Retina (tissue), 1 donor: ENCODE measurements around the gene KCNJ2.

Source experiments
- DNase-seq: peaks from one replicate; pipeline ENCODE4 v3.0.0-alpha.2; 2016

The KCNJ2 gene

DNA sequence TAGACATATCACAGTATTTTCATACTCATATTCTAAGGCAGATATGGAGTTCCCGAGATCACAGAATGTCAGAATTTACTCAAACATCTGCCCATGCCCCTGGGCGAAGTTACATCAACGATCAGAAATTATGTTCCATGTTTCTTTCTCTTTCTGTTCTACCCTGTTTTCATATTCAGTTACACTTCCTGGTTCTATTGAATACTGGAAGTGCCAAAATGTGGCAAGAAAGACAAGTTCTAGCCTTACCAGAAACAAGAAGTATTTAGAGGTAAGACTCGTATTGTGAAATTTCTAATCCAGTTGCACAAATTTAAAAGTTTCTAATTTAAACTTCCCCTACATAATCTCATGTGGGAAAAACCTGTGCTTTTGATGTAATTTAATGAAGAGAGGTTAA, 36.1 kb downstream of the KCNJ2 start:
- DNase-seq: no peak

DNA sequence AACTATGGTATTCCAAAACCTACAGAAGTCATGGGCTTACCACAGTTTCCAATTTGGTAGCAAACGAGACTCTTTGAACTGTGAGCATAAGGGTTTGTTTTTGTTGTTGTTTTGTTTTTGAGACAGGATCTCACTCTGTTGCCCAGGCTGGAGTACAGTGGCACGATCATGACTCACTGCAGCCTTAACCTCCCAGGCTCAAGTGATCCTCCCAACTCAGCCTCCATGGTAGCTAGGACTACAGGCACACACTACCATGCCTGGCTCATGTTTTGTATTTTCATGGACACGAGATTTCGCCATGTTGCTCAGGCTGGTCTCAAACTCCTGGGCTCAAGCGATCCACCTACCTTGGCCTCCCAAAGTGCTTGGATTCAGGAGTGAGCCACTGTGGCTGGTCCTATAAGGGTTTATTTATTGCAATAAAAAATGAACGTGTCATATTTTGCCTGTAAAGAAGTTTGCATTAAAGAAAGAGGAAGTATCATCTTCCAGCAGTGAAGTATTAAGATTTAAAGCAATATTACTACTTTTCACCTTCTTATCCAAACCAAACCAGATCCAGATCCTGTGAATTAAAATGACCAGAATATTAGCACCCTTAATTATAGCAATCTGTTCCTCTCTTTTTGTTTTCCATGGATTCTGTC, 37.2 kb downstream of the KCNJ2 start:
- DNase-seq: no peak

DNA sequence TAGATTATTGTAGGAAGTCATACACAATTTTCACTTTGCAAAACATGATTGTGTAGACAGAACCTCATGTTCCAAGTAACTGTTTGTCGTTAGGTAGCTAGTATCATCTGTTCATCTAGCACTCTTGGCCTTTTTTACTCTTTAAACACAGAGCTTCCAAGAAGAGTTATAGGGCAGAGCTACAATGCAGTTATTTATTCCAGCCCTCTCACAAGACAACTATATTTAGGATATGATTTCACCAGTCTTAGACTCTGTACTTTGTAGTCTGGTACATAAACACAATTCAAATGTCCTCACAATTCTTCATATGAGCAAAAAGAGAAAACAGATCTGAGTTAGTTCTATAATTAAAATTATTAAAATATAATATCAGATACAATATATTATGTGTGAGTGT, 37.9 kb downstream of the KCNJ2 start:
- no peak for DNase-seq

DNA sequence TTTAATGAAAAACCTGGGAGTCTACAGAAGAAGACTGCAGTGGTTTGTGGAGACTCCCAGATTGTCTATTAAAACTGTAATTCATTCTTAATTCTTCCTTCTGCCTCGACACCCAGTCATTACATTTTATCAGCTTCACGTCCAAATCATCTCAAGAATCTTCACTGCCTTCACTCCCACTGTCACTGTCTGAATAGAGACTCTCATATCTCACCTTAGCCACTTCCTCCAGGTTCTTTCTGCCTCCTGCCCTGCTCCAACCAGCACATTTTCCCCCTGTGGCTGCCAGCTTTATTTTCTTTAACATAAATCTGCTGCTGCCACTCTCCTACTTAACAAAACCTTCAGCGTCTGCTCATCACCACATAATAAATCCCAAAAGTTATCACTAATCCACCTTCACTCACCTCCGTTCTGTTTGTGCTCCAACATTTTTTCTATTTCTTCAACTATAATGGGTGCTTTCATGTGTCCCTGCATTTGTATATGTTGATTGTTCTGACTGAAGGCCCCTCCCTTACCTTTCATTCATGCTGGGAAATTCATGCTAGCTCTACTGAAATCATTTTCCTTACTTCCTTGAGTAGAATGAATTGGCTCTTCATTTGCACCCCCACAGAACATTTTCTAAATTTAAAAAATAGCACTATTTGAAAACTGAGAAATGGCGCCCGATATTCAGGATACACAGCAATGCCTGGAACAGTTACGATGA, 38.9 kb downstream of the KCNJ2 start:
- DNase-seq: no peak

DNA sequence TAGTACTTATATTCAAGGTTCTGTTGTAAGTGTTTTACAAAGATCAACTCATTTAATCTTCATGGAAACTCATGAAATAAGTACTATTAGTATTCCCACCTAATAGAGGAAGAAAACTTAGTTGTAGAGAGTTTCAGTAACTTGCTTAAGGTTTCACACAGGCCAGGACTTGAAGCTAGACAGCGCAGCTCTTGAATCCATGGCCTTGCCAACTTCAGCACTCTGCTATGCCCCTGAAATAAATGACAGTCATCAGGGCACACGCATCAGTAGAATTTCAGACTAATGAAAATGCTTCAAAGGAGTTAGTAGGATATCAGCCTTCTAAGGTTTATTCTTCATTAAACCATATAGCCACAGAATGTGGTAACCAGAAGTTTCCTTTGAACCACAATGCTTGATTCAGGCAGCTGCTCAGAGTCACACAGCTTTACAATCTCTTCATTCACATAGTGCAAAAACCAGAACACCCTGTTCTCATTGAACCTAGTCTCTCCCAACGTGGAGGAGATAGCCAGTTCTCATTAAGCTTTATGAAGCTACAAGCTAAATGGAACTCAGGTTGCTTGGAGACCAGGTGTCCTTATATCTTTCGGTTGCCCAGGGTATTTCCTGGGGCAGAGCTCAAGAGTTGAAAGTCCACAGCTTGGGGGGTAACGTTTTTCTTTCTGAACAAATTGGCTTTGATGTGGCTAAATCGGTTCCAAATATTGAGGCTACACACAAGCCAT, 39.7 kb downstream of the KCNJ2 start:
- no peak for DNase-seq

DNA sequence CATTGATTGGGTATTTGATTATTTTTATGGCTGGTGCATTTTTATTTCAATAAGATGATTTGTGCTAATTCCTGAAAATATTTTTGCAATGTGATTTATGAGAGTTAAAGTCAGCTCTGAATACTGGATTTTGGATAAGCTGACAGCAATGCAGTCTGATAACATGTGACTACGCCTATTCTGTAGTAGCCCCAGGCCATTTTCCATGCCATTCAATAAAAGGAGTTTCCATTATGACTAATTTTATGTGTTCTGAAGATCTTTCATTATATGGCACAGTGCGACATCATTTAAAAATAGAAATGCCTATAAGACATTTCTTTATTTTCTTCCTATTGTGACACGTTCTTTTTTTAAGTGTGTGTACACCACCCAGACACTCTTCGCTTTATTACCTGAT, 46.3 kb downstream of the KCNJ2 start:
- no peak for DNase-seq

DNA sequence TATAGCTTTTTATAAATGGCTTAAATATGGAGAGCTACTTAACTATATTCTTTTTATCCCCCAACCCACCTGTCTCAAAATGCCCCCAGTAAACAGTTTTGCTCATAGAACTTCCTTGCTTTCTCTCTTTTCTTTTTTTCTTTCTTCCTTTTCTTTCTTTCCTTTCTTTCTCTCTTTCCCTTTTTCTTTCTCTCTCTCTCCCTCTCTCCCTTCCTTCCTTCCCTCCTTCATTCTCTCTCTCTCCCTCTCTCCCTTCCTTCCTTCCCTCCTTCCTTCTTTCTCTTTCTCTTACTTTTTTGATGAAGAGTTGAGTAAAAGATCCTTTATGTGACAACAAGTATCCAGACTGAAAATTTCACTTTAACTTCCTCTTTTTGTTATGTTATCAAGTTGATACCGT, 48.2 kb downstream of the KCNJ2 start:
- DNase-seq: no peak

DNA sequence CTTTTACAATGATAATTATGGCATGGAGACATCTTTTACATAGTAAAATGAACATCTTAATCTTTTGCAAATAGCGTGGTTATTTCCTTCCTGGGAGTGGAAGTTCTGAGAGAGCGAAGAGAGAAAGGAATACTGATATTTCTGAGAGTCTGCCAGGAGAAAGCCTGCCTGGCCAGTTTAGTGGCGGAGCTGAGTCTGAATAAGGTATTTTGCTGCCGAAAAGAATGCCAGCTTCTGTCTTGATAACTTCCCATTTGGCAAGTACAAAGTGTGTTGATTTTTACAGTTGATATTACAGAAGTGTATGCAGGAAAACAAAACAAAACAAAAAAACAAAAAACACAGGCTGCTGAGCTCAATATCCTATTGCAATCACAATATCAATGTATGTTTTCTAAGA, 55.9 kb downstream of the KCNJ2 start:
- no peak for DNase-seq
